C4-2B (cell line): ENCODE measurements around the gene DEK.

Source experiments
- H3K27ac ChIP-seq: fragments of 450-650 bp; 2 replicates; pipeline ENCODE4 v1.5.1; 2017
- ZFX ChIP-seq: fragments of 450-650 bp; IDR thresholded peaks from 2 replicates; pipeline ENCODE4 v1.6.1; 2017
- TF ChIP-seq, protein P1 (sequence below): fragments of 450-650 bp; conservative IDR thresholded peaks from 2 replicates; pipeline ENCODE4 v1.5.1; 2017; ENCODE audit warnings: mild to moderate bottlenecking

DEK gene

DNA sequence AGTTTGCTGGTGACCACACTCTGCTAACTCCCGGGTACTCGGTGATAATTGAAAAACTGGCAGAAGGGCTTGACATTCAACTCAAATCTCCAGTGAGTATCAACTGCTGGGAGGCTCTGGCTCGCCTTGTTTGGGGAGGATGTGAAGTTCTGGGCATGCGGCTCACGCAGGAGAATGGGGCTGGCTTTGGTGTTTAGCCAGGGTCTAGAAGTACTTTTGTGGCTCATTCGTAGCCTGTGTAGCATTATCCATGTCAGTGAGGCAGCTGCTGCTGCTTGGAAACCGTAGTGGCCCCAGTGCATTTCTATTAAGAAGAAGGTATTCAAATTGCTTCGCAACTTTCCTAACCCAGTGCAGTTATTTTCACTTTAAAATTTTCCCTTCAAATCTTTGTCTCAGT, 56.9 kb downstream of the DEK start:
- TF ChIP-seq, protein P1, sequence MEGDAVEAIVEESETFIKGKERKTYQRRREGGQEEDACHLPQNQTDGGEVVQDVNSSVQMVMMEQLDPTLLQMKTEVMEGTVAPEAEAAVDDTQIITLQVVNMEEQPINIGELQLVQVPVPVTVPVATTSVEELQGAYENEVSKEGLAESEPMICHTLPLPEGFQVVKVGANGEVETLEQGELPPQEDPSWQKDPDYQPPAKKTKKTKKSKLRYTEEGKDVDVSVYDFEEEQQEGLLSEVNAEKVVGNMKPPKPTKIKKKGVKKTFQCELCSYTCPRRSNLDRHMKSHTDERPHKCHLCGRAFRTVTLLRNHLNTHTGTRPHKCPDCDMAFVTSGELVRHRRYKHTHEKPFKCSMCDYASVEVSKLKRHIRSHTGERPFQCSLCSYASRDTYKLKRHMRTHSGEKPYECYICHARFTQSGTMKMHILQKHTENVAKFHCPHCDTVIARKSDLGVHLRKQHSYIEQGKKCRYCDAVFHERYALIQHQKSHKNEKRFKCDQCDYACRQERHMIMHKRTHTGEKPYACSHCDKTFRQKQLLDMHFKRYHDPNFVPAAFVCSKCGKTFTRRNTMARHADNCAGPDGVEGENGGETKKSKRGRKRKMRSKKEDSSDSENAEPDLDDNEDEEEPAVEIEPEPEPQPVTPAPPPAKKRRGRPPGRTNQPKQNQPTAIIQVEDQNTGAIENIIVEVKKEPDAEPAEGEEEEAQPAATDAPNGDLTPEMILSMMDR: no peak
- no peak for TF ChIP-seq ZFX
- H3K27ac ChIP-seq: no peak overlapping the region

DNA sequence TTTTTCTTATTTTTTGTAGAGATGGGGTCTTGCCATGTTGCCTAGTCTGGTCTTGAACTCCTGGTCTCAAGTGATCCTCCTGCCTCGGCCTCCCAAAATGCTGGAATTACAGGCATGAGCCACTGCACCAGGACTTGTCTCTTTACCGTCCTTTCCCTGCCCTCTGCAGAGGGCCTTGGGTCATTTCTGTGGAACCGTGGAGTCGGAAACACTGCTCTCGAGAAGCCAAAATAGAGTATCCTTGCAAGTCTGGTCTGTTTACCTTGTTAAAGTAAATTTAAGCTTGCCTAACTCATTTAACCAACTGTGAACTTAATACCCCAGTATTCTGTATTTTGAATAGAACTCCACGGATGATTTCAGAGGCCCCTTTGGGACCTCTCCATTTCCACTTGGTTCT, 57.7 kb downstream of the DEK start:
- H3K27ac ChIP-seq: no peak overlapping the region
- TF ChIP-seq, protein P1: no peak
- no peak for TF ChIP-seq ZFX

DNA sequence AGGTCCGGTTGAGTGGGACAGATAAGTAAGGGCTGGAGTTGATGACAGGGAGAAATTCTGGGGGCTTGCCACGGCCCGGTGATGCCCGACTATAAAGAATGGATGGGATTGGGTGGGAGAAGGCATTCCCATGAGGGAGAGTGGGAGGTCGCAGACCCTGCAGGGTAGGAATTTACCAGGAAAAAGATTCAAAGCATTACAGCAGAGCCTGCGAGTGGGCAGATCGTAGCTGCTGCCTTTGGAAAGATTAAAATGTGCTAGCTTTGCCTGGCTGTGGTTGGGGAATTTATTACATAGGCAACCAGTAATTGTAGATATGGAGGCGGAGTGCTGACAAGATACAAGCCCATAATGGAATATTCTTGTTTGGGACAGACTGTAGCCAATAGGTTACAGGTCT, 59.6 kb downstream of the DEK start:
- no peak for TF ChIP-seq ZFX
- TF ChIP-seq, protein P1: no peak
- H3K27ac ChIP-seq: no peak overlapping the region

DNA sequence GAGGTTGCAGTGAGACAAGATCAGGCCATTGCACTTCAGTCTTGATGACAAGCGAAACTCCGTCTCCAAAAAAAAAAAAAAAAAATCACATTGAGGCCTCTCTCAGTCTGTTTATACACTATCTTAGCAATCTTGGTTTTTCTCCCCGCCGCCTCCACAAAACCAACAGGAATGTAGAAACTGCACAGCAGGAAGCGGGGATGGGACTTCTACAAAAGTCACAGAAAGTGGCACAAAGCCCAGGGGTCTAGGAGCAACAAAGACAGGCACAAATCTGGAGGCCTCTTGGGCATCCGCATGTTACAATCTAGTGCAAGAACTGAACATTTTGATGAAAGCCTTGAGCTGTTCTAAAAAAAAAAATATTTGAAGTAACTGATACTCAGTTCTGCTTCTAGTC, 60.5 kb downstream of the DEK start:
- TF ChIP-seq ZFX: no peak
- TF ChIP-seq, protein P1: no peak
- no peak overlapping the region for H3K27ac ChIP-seq

DNA sequence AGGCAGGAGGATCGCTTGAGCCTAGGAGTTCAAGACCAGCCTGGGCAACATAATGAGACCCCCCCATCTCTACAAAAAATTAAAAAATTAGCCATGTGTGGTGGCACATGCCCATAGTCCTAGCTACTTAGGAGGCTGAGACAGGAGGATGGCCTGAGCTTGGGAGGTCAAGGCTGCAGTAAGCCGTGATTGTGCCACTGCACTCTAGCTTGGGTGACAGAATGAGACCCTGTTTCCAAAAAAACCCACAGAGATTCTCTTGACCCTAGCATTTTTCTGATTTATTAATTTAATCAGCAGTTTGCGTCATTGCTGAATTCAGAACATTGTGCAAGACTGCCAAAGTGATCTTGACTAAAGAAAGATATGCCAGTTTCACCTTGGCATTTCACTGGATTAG, 72.3 kb downstream of the DEK start:
- H3K27ac ChIP-seq: no peak overlapping the region
- TF ChIP-seq ZFX: no peak
- TF ChIP-seq, protein P1: no peak

DNA sequence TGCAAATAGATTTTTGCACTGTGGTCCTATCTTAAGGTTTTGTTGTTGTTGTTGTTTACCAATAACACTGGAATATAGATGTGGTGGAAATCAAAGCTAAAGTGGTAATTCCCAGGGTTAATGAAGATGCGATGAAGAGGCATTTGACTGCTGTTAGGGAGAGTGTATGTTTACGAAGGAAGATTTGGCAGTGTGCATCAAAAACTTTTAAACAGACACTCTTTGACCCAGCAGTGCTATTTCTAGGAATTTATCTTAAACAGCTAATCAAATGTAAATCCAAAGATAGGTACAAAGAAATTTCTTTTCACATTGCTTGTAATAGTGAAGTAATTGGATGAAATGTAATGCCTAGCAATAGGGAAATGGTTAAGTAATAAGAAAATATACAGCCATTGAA, 75.1 kb downstream of the DEK start:
- TF ChIP-seq ZFX: no peak
- TF ChIP-seq, protein P1: no peak
- H3K27ac ChIP-seq: no peak overlapping the region

DNA sequence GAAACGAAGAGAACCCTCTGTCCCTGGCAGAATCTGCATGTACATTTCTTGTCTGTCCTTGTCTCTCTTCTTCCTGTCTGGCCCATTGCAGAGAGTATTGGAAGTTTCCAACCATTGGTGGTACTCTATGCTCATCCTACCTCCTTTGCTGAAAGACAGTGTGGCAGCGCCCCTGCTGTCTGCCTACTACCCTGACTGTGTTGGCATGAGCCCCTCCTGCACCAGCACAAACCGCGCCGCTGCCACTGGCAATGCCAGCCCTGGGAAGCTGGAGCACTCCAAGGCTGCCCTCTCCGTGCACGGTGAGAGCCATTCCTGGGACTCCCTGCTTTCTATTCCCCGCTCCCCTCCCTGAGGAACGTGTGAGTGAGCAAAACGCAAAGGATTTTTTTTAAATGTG, 76.6 kb downstream of the DEK start:
- no peak for TF ChIP-seq ZFX
- TF ChIP-seq, protein P1: no peak
- no peak overlapping the region for H3K27ac ChIP-seq
